NOMO-1 treated with dmso at 0.1 percent for 144 hours (cell line): ENCODE results near the gene DENND1A.
"Not testable (repeated sequence)": the region's sequence is repeated elsewhere in the genome, so short reads cannot be mapped to it uniquely, and the experiment has no call there.

Source experiments
- DNase-seq: peaks from one replicate; lab custom pipeline; 2025; ENCODE audit not compliant: unreplicated experiment; lab: John Stamatoyannopoulos, UW

DENND1A gene

GRCh38 chr9:123924727-123925126 lies 5.2 kb downstream of the DENND1A start:
- DNase-seq = no peak

GRCh38 chr9:123923884-123924283 lies 6.0 kb downstream of the DENND1A start:
- no peak for DNase-seq

- no peak for DNase-seq
These were observed 6.5 kb downstream of the DENND1A start for GRCh38 chr9:123923377-123923776.

GRCh38 chr9:123922911-123923310 lies 7.0 kb downstream of the DENND1A start:
- no peak for DNase-seq

- DNase-seq = no peak
These were observed 7.5 kb downstream of the DENND1A start for GRCh38 chr9:123922431-123922830.

GRCh38 chr9:123914517-123915196 lies 15.3 kb downstream of the DENND1A start:
- DNase-seq = no peak

GRCh38 chr9:123912167-123912897 lies 17.6 kb downstream of the DENND1A start:
- DNase-seq = no peak

- DNase-seq = no peak
These were observed 18.9 kb downstream of the DENND1A start for GRCh38 chr9:123911024-123911423.

GRCh38 chr9:123909192-123909591 lies 20.7 kb downstream of the DENND1A start:
- not testable (repeated sequence) for DNase-seq

- not testable (repeated sequence) for DNase-seq
These were observed 26.4 kb downstream of the DENND1A start for GRCh38 chr9:123903550-123903949.

- no peak for DNase-seq
These were observed 35.1 kb downstream of the DENND1A start for GRCh38 chr9:123894822-123895221.

- DNase-seq = no peak
These were observed 36.0 kb downstream of the DENND1A start for GRCh38 chr9:123893831-123894460.

- DNase-seq = no peak
These were observed 36.8 kb downstream of the DENND1A start for GRCh38 chr9:123893115-123893514.

- no peak for DNase-seq
These were observed 42.1 kb downstream of the DENND1A start for GRCh38 chr9:123887837-123888236.

GRCh38 chr9:123885834-123886233 lies 44.1 kb downstream of the DENND1A start:
- not testable (repeated sequence) for DNase-seq

- DNase-seq = no peak
These were observed 46.3 kb downstream of the DENND1A start for GRCh38 chr9:123883634-123884033.

- no peak for DNase-seq
These were observed 48.3 kb downstream of the DENND1A start for GRCh38 chr9:123881604-123882003.

GRCh38 chr9:123880420-123880819 lies 49.5 kb downstream of the DENND1A start:
- no peak for DNase-seq

- DNase-seq = no peak
These were observed 53.2 kb downstream of the DENND1A start for GRCh38 chr9:123876750-123877149.

GRCh38 chr9:123872710-123873109 lies 57.2 kb downstream of the DENND1A start:
- DNase-seq = no peak

- no peak for DNase-seq
These were observed 58.1 kb downstream of the DENND1A start for GRCh38 chr9:123871781-123872180.

- no peak for DNase-seq
These were observed 61.9 kb downstream of the DENND1A start for GRCh38 chr9:123868002-123868401.
